Psoas muscle (tissue), 8 donors: ENCODE data around the gene PIGT. TPM values are rescaled to one million over a fixed set of nuclear protein-coding genes. Genes with fewer than 3 reads are reported as not detected.

Experiments
- ATAC-seq, 4 donors: fragments of 200-7000 bp; cut with Tn5 transposase; one replicate each; pipeline ENCODE4 v1.9.1; 2020; ENCODE audit warnings: moderate library complexity in 3 of 4, mild to moderate bottlenecking in 2 of 4
- DNase-seq, 2 donors: peaks; one replicate each; pipeline ENCODE4 v3.0.0-alpha.2; 2020
- H3K27ac ChIP-seq: fragments of 200-600 bp; one replicate; pipeline ENCODE4 v1.8.0; 2022
- H3K27me3 ChIP-seq, 3 donors: fragments of 200-600 bp in 1 of 3; one replicate each; pipeline versions ENCODE4 v1.6.1 to v1.8.0; 2013 to 2022; ENCODE audit warnings: low read length in 2 of 3, mild to moderate bottlenecking in 2 of 3, moderate library complexity in 1 of 3; ENCODE audit not compliant: insufficient read depth in 3 of 3
- H3K36me3 ChIP-seq, 2 donors: fragments of 200-600 bp in 1 of 2; one replicate each; pipeline versions ENCODE4 v1.6.1 to v1.8.0; 2013 to 2022; ENCODE audit warnings: low read depth in 1 of 2, mild to moderate bottlenecking in 1 of 2, moderate library complexity in 1 of 2; ENCODE audit not compliant: insufficient read depth in 1 of 2
- H3K4me1 ChIP-seq: fragments of 200-600 bp; one replicate; pipeline ENCODE4 v1.8.0; 2022
- H3K4me3 ChIP-seq: fragments of 200-600 bp; one replicate; pipeline ENCODE4 v1.8.0; 2022; ENCODE audit warnings: mild to moderate bottlenecking
- H3K9me3 ChIP-seq: fragments of 200-600 bp; one replicate; pipeline ENCODE4 v1.8.0; 2022
- CTCF ChIP-seq: fragments of 200-600 bp; IDR thresholded peaks from one replicate; pipeline ENCODE4 v1.8.0; 2022; ENCODE audit warnings: antibody characterized with exemption
- WGBS, 3 donors: extraction: QIAGEN DNeasy Blood & Tissue Kit; methylation state at CpG; one replicate each; pipeline versions ENCODE4 v1.1.6 to v1.1.7; 2013; 5-methylcytosine and 5-hydroxymethylcytosine counted together
- intact Hi-C, 2 donors: fragments of 100-400 bp; cut with DNase I; formaldehyde crosslinking; loops; one replicate each; pipeline versions ENCODE4 v1.11.0 to v1.14.2; 2022
- polyA plus RNA-seq, 3 donors: library from polyadenylated mRNA; stranded (reverse); fragments of 200-250 nt; gene quantifications; one replicate each; pipeline ENCODE4 v1.2.3, GENCODE V29; 2013
- total RNA-seq, 4 donors: library from RNA; stranded (reverse); fragmentation: NEBNext Ultra II Directional in 2 of 4; extraction: Animal tissue kit (Norgen Biotek cat#: 25700) in 2 of 4; gene quantifications; one replicate each; pipeline versions ENCODE4 v1.2.1 to v1.2.4, GENCODE V29; 2021 to 2023
- donor health status: healthy with polysubstance abuse.
- donor health status: DM: no; HTN: no; CAD: no; lungs with moderate emphysema.
- donor health status: Bipolar disorder and iron deficiency.
- donor health status: healthy.
- donor health status: DM: yes; HTN: yes; CAD: no.
- donor health status: DM: no; HTN: no; CAD: no.
- donor health status: DM: no; HTN: no; CAD: no.
- donor health status: DM: yes; HTN: yes; CAD: no.

PIGT gene
- total and polyA plus RNA-seq, 7 donors, result 48.0 to 113 (median 58.8) TPM

DNA sequence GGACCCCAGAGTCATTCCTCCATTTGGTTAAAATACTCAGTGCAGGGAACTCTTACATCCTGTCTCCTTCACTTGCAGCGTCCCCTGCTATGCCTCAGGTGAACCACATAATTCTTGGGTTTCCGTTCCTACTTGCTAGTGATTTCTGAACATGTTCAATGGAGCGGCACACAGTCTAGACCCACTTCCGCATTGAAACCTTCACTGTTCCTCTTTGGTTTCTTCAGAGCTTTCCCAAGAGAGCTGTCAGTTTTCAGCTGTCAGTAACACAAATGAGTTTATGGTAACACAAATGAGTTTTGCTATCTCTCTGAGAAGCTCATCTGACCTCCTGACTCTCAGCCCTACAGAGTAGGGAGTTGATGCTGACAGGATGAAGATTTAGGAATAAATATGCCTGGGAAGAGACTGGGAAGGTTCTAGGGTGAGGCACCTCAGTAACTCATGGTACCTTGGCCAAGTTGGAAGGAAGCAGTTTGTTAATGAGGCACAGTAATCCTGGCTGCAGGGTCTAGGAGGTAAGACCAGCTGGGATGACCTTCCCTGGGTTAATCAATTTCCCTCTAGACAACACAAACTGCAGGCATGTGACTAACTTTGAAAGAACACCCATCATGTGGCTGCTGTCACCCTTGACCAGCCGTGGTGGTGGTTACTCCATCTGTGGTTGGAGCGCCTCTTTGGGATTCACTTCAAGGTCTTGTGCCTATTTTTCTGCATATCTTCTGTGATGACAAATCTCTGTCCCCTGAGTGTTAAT lies 47.5 kb upstream of the PIGT start:
- Histone ChIP-seq H3K9me3 (no peaks in the 10 kb centered on the region), H3K27ac (no peak overlapping the region), H3K4me1 (peaks cover 13% of the 10 kb centered on the region), H3K4me3 (no peak overlapping the region), H3K27me3 (no peaks in the 10 kb centered on the region), H3K36me3 (peaks cover 12 to 42% of the 10 kb centered on the region in 2 donors)
- intact Hi-C loops, result no loop called here
- no peak for TF ChIP-seq CTCF
- DNase-seq (no peak), ATAC-seq (no peak)
- 74 to 85% (median 79%) methylated on average over 6 of the region's 6 CpGs for WGBS, 3 donors

DNA sequence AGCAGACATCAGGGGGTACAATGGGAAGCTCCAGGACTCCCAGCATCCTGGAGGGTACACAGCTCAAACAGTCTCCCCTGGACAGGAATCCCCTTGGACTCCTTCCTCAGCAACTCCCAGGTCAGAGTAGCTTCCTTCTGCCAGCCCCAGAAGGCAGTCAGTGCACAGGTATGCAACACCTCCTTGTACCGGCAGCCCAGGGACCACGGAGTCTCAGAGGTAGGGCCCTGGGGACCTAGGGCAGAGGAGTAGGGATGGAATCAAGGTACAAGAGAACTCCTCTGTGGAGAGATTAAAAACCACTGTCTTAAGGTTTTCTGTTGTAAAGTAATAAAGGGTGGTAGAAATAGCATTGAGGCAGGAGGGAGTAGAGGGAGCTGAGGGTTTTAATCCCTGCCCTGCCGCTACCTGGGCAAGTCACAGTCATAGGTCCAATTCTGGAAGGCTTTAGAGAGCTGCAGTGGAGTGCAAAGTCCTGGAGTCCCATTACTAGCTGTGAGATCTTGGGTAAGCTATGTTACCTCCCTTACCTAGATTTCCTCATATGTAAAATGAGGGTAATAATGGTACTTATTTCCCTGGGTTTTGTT lies 45.3 kb upstream of the PIGT start:
- intact Hi-C loops, result loop anchor here (5.0 kb wide), 3 partner anchors 47 to 67 kb away; partner anchors contain the start of gene PIGT (in 1 of the 2)
- Histone ChIP-seq H3K4me3 (no peak overlapping the region), H3K27ac (no peak overlapping the region), H3K9me3 (no peaks in the 10 kb centered on the region), H3K27me3 (no peaks in the 10 kb centered on the region), H3K36me3 (peaks cover 12 to 35% of the 10 kb centered on the region in 2 donors), H3K4me1 (no peaks in the 10 kb centered on the region)
- ATAC-seq (no peak), DNase-seq (no peak)
- no peak for TF ChIP-seq CTCF
- 68 to 91% (median 79%) methylated on average over 3 of the region's 3 CpGs for WGBS, 3 donors

GRCh38 chr20:45372241-45372640 lies 43.7 kb upstream of the PIGT start:
- Histone ChIP-seq H3K27ac (no peak overlapping the region), H3K27me3 (no peaks in the 10 kb centered on the region), H3K4me3 (peak overlapping the region; percentile 63), H3K9me3 (no peaks in the 10 kb centered on the region), H3K36me3 (peaks cover 9 to 20% of the 10 kb centered on the region in 2 donors), H3K4me1 (no peaks in the 10 kb centered on the region)
- intact Hi-C loops, result loop anchor here (5.0 kb wide), 3 partner anchors 45 to 65 kb away; partner anchors contain the start of gene PIGT (in 1 of the 2)
- TF ChIP-seq CTCF, result no peak
- DNase-seq (no peak), ATAC-seq (no peak)
- 82 to 90% (median 83%) methylated on average over 10 of the region's 10 CpGs for WGBS, 3 donors

GRCh38 chr20:45372646-45373352 lies 43.1 kb upstream of the PIGT start:
- peak; percentile 82 to 87 (median 83) for ATAC-seq
- intact Hi-C loops, result loop anchor here (5.0 kb wide), 3 partner anchors 45 to 65 kb away; partner anchors contain the start of gene PIGT (in 1 of the 2)
- 25 to 34% (median 28%) methylated on average over 27 to 30 of the region's 30 CpGs for WGBS, 3 donors

More at GRCh38 chr20:45372646-45373352, 43.1 kb upstream of the PIGT start:
- Histone ChIP-seq H3K9me3 (no peaks in the 10 kb centered on the region), H3K36me3 (peaks cover 4 to 14% of the 10 kb centered on the region in 2 donors), H3K27me3 (no peaks in the 10 kb centered on the region), H3K4me3 (peak overlapping the region; percentile 63), H3K27ac (peak overlapping the region; percentile 57), H3K4me1 (no peaks in the 10 kb centered on the region)
- TF ChIP-seq CTCF, result no peak
- DNase-seq, result peak; percentile 45 to 74
